Activated CD4-positive, alpha-beta T cell treated with anti-CD3 and anti-CD28 coated beads, Interleukin-10, Interleukin-2, amounts not matched to agents 100 ng/mL and 50 ng/mL, durations not matched to agents 16 hours and 8 hours (primary cell): ENCODE measurements around the gene NPAS1.
"Not testable (repeated sequence)": the region's sequence is repeated elsewhere in the genome, so short reads cannot be mapped to it uniquely, and the experiment has no call there.

ENCODE experiments used
- DNase-seq: peaks from one replicate; pipeline ENCODE4 v3.0.0-alpha.2; 2020

The NPAS1 gene

GRCh38 chr19:47047763-47048405, 28.2 kb downstream of the NPAS1 start:
- peak; percentile 91 for DNase-seq

GRCh38 chr19:47049307-47049700, 29.7 kb downstream of the NPAS1 start:
- no peak for DNase-seq

- DNase-seq, result not testable (repeated sequence)
Observed at GRCh38 chr19:47050562-47050961, 30.9 kb downstream of the NPAS1 start.

GRCh38 chr19:47056411-47056810, 36.8 kb downstream of the NPAS1 start:
- no peak for DNase-seq

- no peak for DNase-seq
Observed at GRCh38 chr19:47057328-47057727, 37.7 kb downstream of the NPAS1 start.

GRCh38 chr19:47058621-47059022, 39.0 kb downstream of the NPAS1 start:
- no peak for DNase-seq

- DNase-seq, result no peak
Observed at GRCh38 chr19:47063874-47064273, 44.2 kb downstream of the NPAS1 start.

GRCh38 chr19:47065242-47065641, 45.6 kb downstream of the NPAS1 start:
- DNase-seq, result no peak

- no peak for DNase-seq
Observed at GRCh38 chr19:47066376-47067214, 47.0 kb downstream of the NPAS1 start.

- no peak for DNase-seq
Observed at GRCh38 chr19:47067215-47067847, 47.7 kb downstream of the NPAS1 start.

DNA sequence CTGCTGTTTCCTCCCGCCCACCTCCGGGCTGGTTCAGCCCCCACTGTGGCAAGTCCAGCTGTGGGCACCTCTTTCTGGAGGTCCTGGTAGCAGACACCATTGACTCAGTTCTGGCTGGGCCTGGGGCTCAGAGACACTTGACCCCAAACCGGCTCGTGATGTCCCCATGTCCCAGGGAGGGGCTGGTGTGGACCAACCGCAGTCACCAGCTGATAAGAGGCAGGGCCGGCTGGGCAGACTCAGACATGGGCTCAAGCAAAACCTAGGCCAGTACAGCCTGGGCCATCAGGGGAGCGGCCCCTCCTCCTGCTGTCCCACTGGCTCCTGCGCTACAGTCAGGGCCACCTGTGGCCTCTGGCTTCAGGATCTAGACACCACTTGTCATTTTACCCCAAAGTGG, 48.6 kb downstream of the NPAS1 start:
- no peak for DNase-seq

DNA sequence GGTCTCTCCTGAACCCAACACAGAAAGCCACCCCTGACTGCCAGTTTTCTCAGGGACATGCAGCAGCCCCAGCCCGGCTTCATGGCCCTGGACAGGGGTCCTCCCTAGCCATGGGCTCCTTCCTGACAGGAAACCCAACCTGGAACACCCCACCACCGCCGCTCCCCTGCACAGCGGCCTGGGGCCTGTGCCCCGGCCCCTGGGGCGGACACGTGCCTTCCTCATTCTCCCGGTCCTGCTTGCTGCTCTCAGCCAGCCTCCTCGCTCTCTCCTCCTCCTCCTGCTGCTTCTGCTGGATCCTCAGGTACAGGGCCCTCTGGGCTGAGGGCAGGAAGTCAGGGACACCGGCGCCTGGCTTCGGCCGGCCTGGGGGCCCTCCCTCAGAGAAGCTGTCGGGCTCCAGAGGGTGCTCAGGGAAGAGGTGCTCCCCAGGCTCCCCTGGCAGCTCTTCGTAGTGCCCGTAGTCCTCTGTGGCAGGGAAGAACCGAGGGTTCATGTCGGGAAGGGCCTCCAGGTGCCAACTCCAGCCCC, 49.3 kb downstream of the NPAS1 start:
- DNase-seq, result no peak

DNA sequence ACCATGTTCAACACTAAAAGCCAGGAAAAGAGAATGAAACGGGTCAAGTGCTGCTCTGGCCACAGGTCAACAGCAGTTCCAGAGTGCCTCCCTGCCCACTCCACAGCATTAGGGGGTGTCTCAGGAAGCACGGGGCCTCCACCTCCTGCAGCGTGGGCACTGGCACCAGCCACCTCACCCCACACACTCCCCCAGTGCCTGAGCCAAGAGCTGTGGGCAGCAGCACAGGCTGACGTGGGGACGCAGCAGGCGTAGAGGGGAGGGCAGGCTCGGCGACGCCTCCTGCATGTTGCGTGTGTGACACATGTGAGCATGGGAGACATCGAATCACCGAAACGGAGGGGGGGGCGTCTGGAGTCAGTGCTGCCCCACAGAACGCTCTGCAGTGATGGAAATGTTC, 50.2 kb downstream of the NPAS1 start:
- no peak for DNase-seq

DNA sequence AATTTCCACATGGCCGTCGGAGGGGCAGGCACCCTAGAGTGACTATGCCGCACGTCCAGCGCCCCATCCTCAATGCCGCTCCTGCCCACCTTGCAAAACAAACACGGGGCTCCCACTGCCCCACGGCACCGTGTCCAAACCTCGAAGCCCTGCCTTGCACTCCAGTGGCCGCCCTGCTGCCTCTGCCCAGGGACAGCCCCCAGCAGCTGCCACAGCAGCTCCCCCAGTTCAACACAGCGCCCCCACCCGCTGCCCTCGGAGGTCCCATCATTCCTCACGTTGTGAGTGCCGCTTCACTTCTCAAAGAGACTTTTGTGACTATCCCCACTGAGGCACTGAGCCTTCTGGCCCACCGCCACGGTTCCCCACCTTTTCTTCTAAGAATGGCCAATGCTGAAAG, 51.1 kb downstream of the NPAS1 start:
- DNase-seq, result no peak

GRCh38 chr19:47071731-47072130, 52.1 kb downstream of the NPAS1 start:
- no peak for DNase-seq

- no peak for DNase-seq
Observed at GRCh38 chr19:47072323-47072722, 52.7 kb downstream of the NPAS1 start.

- DNase-seq, result no peak
Observed at GRCh38 chr19:47073574-47073973, 53.9 kb downstream of the NPAS1 start.

- no peak for DNase-seq
Observed at GRCh38 chr19:47074621-47075020, 55.0 kb downstream of the NPAS1 start.

DNA sequence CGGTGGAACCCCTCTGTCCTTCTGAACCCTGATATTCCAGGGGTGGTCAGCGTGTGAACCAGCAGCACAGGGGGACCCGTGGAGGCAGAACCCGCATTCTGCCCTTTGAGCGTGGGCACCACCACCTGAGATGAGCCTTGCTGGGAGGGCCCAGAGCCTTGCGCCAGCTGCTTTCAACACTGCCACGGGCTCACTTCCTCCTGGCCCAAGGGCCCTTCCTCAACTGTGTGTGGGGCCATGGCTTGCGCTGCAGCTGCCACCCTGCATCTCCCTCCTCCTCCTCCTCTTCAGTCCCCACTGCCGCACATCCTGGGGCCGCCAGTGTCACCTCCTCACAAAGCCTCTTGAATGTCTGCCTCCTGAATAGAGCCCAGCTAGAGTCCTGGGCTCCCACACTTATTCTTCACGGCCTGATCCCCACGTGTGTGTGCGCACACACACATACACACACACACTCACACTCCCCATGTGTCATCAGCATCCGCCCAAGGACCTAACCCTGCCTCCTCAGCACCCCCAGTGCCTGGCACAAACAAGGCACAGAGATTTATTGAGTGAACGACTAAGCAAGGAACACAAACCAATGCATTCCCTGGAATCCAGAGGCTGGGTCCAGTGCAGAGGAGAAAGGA, 55.7 kb downstream of the NPAS1 start:
- DNase-seq, result no peak

DNA sequence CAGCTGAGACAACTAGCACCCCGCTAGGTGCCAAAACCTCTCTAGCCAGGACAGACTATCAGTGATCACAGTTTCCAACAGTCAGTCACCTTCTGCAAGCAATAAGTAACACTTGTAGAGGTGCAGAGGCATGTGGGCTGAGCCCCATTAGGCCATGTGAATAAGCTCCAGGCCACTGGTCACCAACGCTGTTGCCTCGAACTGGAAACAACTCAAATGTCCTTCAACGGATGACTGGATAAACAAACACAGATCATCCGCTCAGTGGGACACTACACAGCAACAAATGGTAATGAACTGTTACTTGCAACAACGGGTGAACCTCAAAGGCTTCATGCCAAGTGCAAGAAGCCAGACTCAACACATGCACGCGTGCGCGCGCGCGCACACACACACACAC, 56.3 kb downstream of the NPAS1 start:
- no peak for DNase-seq

DNA sequence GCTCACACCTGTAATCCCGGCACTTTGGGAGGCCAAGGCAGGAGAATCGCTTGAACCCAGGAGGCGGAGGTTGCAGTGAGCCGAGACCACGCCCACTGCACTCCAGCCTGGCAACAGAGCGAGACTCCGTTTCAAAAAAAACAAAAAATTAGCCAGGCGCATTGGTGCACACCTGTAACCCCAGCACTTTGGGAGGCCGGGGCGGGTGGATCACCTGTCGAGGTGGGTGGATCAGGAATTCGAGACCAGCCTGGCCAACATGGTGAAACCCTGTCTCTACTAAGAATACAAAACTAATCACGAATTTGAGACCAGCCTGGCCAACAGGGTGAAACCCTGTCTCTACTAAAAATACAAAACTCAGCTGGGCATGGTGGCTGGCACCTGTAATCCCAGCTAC, 58.7 kb downstream of the NPAS1 start:
- not testable (repeated sequence) for DNase-seq

GRCh38 chr19:47081095-47081494, 61.5 kb downstream of the NPAS1 start:
- DNase-seq, result no peak

DNA sequence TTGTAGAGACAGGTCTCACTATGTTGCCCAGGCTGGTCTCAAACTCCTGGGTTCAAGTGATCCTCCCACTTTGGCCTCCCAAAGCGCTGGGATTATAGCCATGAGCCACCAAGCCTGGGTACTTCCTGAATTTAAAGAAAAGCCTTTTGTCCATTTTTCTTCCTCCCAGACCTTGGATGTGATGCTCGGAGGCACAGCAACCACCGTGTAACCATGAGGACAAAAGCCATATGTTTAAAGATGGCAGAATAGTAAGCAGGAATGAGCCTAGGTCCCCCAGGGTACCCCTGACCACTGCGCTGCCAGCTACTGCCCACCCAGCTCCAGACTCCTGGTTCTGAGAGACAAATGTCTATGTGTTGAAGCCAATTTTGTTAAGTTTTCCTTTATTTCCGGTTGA, 62.9 kb downstream of the NPAS1 start:
- DNase-seq, result no peak
